Measurements from ENCODE around the gene MAPKAP1.

MAPKAP1 gene

GRCh38 chr9:125462861-125463291 is 244.1 kb downstream of the MAPKAP1 start:
- Histone ChIP-seq H3K9me3 (replicated peaks in 1 of 11) (peaks cover 18 to 38% (median 31%) of the 10 kb centered on the region in 11 experiments), H3K36me3 (peaks cover 42 to 86% (median 63%) of the 10 kb centered on the region in 11 experiments), H3K27ac (no peak overlapping the region), H3K27me3 (no peaks in the 10 kb centered on the region), H4K20me1 (peaks cover 0 to 7% (median 0%) of the 10 kb centered on the region in 11 experiments; a peak in 1 of 22 replicates), H3K4me1 (no peaks in the 10 kb centered on the region), H3K4me2 (no peak overlapping the region), H3K9ac (no peak overlapping the region), H3K4me3 (no peak overlapping the region)
- TF ChIP-seq Cebpa-rat (IDR thresholded peaks at IDR 0.05): no peak

- no peak overlapping the region for H3K4me3 ChIP-seq
- H3K4me1 ChIP-seq: no peaks in the 10 kb centered on the region
- no peak overlapping the region for H3K9ac ChIP-seq
- H3K27me3 ChIP-seq: no peaks in the 10 kb centered on the region
- peaks cover 43 to 86% (median 64%) of the 10 kb centered on the region in 11 experiments for H3K36me3 ChIP-seq
- H3K4me2 ChIP-seq: no peak overlapping the region
- H3K9me3 ChIP-seq (replicated peaks in 1 of 11): peaks cover 30 to 50% (median 43%) of the 10 kb centered on the region in 11 experiments
- H4K20me1 ChIP-seq: peaks cover 0 to 7% (median 0%) of the 10 kb centered on the region in 11 experiments; a peak in 1 of 22 replicates
- TF ChIP-seq Cebpa-rat (IDR thresholded peaks at IDR 0.05): no peak
- H3K27ac ChIP-seq: no peak overlapping the region
Measured at GRCh38 chr9:125461636-125462190, 245.3 kb downstream of the MAPKAP1 start.

DNA sequence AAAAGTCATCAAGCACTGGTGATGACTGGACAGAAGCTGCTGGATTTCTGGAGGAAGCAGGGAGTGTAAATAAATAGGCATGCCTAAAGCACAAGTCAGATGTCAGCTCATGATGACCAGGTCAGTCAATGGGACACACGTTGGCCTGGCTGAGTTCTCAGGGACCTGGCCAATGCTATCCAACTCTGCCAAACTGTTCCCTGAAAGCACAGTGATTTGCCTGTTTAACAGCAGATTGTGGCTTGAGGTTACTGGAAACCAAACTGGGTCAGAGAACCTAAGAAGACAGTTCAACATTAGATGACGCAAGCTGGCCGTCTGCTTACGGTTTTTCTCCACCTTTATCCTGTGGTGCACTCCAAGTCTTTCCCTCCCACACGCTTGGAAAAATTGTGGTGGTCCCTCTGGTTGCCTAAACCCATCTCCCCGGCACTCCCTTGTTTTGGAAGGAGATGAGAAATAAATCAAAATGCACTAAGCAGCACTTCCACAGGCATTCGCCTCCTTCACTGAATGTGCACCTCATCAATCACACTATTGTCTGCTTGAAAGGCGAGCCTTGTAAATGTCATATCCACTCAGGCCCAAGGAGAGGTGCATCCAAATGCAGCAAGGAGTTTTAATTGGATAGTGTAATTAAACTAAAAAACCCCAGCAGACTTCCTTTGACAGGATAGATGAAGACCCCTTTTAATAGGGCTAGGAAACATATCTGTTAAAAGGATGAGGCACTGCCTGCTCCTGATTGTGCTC is 245.9 kb downstream of the MAPKAP1 start:
- no peak overlapping the region for H3K4me3 ChIP-seq
- H3K36me3 ChIP-seq: peaks cover 39 to 85% (median 65%) of the 10 kb centered on the region in 11 experiments
- H3K27ac ChIP-seq: no peak overlapping the region
- no peak overlapping the region for H3K9ac ChIP-seq
- H3K4me2 ChIP-seq: no peak overlapping the region
- H3K27me3 ChIP-seq: no peaks in the 10 kb centered on the region
- TF ChIP-seq Cebpa-rat (IDR thresholded peaks at IDR 0.05): no peak
- H3K9me3 ChIP-seq (replicated peaks in 1 of 11): peaks cover 36 to 56% (median 49%) of the 10 kb centered on the region in 11 experiments
- no peaks in the 10 kb centered on the region for H3K4me1 ChIP-seq
- H4K20me1 ChIP-seq: peaks cover 0 to 5% (median 0%) of the 10 kb centered on the region in 11 experiments; a peak in 1 of 22 replicates

- Histone ChIP-seq H3K9me3 (replicated peaks in 1 of 11) (peaks cover 42 to 61% (median 51%) of the 10 kb centered on the region in 11 experiments), H3K4me3 (no peak overlapping the region), H4K20me1 (no peaks in the 10 kb centered on the region), H3K27ac (no peak overlapping the region), H3K36me3 (peaks cover 39 to 80% (median 60%) of the 10 kb centered on the region in 11 experiments), H3K4me2 (no peak overlapping the region), H3K27me3 (no peaks in the 10 kb centered on the region), H3K9ac (no peak overlapping the region), H3K4me1 (peaks cover 0 to under 1% (median 0%) of the 10 kb centered on the region in 10 experiments; a peak in 1 of 20 replicates)
- TF ChIP-seq Cebpa-rat (IDR thresholded peaks at IDR 0.05): no peak
Measured at GRCh38 chr9:125460346-125460745, 246.7 kb downstream of the MAPKAP1 start.

DNA sequence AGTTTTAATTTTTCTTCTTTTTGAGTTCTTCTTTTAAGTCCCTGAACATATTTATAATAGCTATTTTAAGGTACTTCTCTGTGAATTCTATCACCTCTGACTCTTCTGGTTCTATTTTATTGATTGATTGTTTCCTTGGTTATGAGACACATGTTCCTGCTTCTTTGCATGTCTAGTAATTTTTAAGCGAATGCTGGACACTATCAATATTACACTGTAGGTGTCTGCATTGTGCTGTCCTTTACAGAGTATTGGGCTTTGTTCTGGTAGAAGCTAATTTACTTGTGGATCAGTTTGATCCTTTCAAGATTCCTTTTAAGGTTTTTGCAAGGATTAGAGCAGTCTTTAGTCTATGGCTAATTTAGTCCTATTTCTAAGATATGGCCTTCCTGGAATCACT is 249.7 kb downstream of the MAPKAP1 start:
- TF ChIP-seq Cebpa-rat (IDR thresholded peaks at IDR 0.05): no peak
- Histone ChIP-seq H3K9me3 (replicated peaks in 1 of 11) (peaks cover 42 to 61% (median 51%) of the 10 kb centered on the region in 11 experiments), H3K27ac (no peak overlapping the region), H3K4me3 (no peak overlapping the region), H3K27me3 (no peaks in the 10 kb centered on the region), H3K9ac (no peak overlapping the region), H3K4me2 (no peak overlapping the region), H4K20me1 (no peaks in the 10 kb centered on the region), H3K36me3 (peaks cover 42 to 74% (median 52%) of the 10 kb centered on the region in 11 experiments), H3K4me1 (peaks cover 0 to 13% (median 0%) of the 10 kb centered on the region in 10 experiments; a peak in 3 of 20 replicates)

DNA sequence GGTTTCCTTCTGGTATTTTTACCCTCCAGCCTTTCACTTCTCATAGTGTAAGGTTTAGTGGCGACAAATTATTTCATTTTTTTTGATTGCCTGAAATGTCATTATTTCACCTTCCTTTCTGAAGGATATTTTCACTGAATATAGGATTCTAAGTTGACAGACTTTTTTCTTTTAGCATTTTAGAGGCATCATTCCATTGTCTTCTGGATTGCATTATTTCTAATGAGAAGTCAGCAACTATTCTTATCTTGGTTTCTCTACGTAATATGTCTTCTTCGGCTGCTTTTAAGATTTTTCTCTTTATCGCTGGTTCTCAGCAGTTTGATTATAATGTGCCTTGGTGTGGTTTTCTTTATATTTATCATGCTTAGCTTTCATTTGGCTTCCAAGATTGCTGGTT is 251.1 kb downstream of the MAPKAP1 start:
- Histone ChIP-seq H4K20me1 (0 out of 22 replicates have a peak, but pooled peaks cover 0 to under 1% (median 0%) of the 10 kb centered on the region in 11 experiments), H3K27ac (no peak overlapping the region), H3K4me2 (no peak overlapping the region), H3K9me3 (replicated peaks in 1 of 11) (peaks cover 41 to 52% (median 49%) of the 10 kb centered on the region in 11 experiments), H3K9ac (no peak overlapping the region), H3K27me3 (no peaks in the 10 kb centered on the region), H3K4me3 (no peak overlapping the region), H3K4me1 (peaks cover 0 to 13% (median 0%) of the 10 kb centered on the region in 10 experiments; a peak in 3 of 20 replicates), H3K36me3 (peaks cover 37 to 74% (median 52%) of the 10 kb centered on the region in 11 experiments)
- no peak for TF ChIP-seq Cebpa-rat (IDR thresholded peaks at IDR 0.05)

DNA sequence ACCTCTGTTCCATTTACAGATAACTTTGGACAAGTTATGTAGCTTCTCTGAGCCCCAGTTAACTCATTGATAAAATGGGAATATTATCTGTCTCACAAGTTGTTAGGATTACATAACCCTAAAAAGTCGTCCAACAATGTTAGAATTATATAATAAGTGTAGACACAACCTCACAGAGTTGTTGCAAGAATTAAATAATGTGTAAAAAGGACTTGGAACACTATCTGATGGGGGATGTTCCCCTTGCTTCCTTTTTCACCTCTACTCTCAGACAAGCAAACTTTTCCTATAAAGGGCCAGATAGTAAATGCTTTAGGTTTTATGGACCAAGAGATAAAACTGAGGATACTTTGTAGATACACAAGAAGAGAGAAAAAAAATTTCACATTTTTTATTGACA is 251.9 kb downstream of the MAPKAP1 start:
- Histone ChIP-seq H4K20me1 (peaks cover 0 to 7% (median 1%) of the 10 kb centered on the region in 11 experiments; a peak in 1 of 22 replicates), H3K4me3 (no peak overlapping the region), H3K27me3 (no peaks in the 10 kb centered on the region), H3K36me3 (peaks cover 29 to 70% (median 44%) of the 10 kb centered on the region in 11 experiments), H3K9ac (no peak overlapping the region), H3K4me1 (peaks cover 0 to 13% (median 0%) of the 10 kb centered on the region in 10 experiments; a peak in 3 of 20 replicates), H3K4me2 (peak overlapping the region in 2 of 11 experiments; percentile 0 to 18; a peak in 2 of 22 replicates), H3K9me3 (replicated peaks in 1 of 11) (peaks cover 34 to 45% (median 42%) of the 10 kb centered on the region in 11 experiments), H3K27ac (no peak overlapping the region)
- TF ChIP-seq Cebpa-rat (IDR thresholded peaks at IDR 0.05): no peak

DNA sequence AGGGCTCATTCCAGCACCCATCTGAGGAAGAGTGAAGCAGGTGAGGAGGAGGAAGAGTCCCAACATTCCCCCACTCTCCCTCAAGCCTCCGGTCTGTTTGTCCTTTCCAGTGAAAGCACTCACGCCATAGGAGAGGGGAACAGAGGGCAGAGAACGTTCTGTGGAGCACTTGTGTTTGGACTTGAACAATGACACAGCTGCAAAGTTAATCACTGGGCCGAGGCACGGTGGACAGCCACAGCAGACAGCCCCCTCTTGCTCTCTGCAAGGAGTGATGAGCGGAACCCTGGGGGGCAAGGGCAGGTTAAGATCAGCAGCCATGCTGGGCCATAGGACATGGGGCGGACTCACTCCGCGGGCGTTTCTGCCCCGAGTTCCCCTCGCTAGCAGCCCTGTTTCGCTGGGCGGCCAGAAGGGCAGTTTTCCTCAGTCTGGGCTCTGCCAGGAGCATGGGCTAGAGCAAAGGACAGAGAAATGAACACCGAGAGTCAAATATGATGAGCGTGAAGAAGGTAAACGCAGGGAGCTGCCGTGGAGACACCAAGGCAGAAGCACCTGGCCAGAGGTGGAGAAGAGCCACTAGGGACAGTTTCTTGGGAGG is 259.7 kb downstream of the MAPKAP1 start:
- H3K27ac ChIP-seq: peak overlapping the region in 6 of 11 experiments; percentile 1 to 46 (median 23); a peak in 9 of 22 replicates
- peaks cover 17 to 80% (median 64%) of the 10 kb centered on the region in 11 experiments; a peak in 21 of 22 replicates for H4K20me1 ChIP-seq
- peaks cover 18 to 48% (median 36%) of the 10 kb centered on the region in 10 experiments for H3K4me1 ChIP-seq
- no peaks in the 10 kb centered on the region for H3K9me3 ChIP-seq (replicated peaks in 1 of 11)
- H3K36me3 ChIP-seq: peaks cover 13 to 46% (median 29%) of the 10 kb centered on the region in 11 experiments
- H3K4me3 ChIP-seq: peak overlapping the region in 4 of 10 experiments; percentile 9 to 32 (median 16); a peak in 5 of 20 replicates
- H3K9ac ChIP-seq: peak overlapping the region in 9 of 11 experiments; percentile 2 to 56 (median 36); a peak in 10 of 22 replicates
- peak overlapping the region; percentile 66 to 98 (median 88) for H3K4me2 ChIP-seq
- H3K27me3 ChIP-seq: peaks cover 0 to 34% (median 25%) of the 10 kb centered on the region in 11 experiments; a peak in 15 of 22 replicates
- TF ChIP-seq Cebpa-rat (IDR thresholded peaks at IDR 0.05): no peak
